ENCODE measurements around the gene VTI1A.

Gene VTI1A

DNA sequence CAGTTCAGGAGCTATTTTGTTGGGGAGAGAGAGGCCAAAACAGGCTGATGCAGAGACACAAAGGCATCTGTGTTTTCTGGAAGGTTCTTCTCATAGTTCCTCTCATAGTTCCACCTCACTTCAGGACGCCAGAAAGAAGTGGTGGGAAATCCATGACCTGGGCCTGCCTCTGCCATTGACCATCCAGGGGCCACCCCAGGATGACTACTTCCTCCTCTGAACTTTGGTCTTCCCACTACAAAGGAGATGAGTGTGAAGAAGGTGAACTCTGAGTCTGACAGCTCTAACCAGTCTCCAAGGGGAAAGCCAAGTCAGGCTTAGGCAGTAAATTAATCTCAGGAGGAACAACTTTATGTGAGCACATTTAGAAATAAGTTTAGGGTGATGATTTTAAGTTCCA lies 327.2 kb downstream of the VTI1A start:
- TF ChIP-seq, protein P1, sequence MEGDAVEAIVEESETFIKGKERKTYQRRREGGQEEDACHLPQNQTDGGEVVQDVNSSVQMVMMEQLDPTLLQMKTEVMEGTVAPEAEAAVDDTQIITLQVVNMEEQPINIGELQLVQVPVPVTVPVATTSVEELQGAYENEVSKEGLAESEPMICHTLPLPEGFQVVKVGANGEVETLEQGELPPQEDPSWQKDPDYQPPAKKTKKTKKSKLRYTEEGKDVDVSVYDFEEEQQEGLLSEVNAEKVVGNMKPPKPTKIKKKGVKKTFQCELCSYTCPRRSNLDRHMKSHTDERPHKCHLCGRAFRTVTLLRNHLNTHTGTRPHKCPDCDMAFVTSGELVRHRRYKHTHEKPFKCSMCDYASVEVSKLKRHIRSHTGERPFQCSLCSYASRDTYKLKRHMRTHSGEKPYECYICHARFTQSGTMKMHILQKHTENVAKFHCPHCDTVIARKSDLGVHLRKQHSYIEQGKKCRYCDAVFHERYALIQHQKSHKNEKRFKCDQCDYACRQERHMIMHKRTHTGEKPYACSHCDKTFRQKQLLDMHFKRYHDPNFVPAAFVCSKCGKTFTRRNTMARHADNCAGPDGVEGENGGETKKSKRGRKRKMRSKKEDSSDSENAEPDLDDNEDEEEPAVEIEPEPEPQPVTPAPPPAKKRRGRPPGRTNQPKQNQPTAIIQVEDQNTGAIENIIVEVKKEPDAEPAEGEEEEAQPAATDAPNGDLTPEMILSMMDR (IDR thresholded peaks at IDR 0.05; ENCODE audit: low read depth, low read length), result no peak
- DNase-seq (ENCODE audit: low read depth, low spot score), result no peak
- no peak overlapping the region for H3K4me3 ChIP-seq (ENCODE audit: low read depth, low read length)
- in situ Hi-C loops (cut with HindIII; ENCODE audit: low sequenced_read_pairs), result no loop called here

DNA sequence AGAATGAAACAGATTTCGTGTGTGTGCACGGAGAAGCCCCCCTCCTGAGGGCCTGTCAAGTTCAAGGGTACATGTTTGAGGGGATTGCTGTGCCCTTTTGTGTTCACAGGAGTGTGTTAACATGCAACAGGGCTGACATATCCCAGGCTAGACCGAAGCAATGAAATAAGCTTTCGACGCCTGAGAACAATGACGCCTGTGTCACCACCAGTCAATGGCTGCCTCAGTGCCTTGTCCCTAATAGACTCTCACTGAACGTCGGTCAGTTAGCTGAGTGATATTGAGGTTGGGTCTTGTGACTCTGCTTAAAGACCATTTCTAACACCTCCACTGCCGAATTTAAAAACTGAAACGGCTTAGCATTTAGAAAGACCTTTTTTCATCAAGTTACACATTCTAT lies 327.8 kb downstream of the VTI1A start:
- no peak for DNase-seq (ENCODE audit: low read depth, low spot score)
- TF ChIP-seq, protein P1 (IDR thresholded peaks at IDR 0.05; ENCODE audit: low read depth, low read length), result no peak
- no peak overlapping the region for H3K4me3 ChIP-seq (ENCODE audit: low read depth, low read length)
- in situ Hi-C loops (cut with HindIII; ENCODE audit: low sequenced_read_pairs), result no loop called here

DNA sequence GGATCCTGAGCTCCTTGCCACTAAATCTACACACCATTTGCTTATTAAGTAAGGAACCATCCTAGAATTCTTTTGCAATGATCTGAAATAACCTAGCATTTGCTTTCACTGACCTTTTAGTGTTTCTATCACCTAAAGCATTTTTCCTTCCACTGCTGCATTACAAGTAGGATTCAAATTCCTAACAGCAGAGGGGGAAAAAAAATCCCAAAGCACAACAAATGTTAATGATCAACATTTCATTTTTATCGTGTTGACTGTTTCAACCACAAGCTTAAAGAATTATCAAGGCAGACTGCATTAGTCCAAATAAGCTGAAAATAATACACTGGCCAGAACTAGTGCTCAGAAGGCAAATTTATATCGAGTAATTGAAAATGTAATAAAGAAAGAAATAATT lies 328.4 kb downstream of the VTI1A start:
- TF ChIP-seq, protein P1 (IDR thresholded peaks at IDR 0.05; ENCODE audit: low read depth, low read length), result peak; percentile 24
- H3K4me3 ChIP-seq (ENCODE audit: low read depth, low read length), result no peak overlapping the region
- in situ Hi-C loops (cut with HindIII; ENCODE audit: low sequenced_read_pairs), result no loop called here
- no peak for DNase-seq (ENCODE audit: low read depth, low spot score)

DNA sequence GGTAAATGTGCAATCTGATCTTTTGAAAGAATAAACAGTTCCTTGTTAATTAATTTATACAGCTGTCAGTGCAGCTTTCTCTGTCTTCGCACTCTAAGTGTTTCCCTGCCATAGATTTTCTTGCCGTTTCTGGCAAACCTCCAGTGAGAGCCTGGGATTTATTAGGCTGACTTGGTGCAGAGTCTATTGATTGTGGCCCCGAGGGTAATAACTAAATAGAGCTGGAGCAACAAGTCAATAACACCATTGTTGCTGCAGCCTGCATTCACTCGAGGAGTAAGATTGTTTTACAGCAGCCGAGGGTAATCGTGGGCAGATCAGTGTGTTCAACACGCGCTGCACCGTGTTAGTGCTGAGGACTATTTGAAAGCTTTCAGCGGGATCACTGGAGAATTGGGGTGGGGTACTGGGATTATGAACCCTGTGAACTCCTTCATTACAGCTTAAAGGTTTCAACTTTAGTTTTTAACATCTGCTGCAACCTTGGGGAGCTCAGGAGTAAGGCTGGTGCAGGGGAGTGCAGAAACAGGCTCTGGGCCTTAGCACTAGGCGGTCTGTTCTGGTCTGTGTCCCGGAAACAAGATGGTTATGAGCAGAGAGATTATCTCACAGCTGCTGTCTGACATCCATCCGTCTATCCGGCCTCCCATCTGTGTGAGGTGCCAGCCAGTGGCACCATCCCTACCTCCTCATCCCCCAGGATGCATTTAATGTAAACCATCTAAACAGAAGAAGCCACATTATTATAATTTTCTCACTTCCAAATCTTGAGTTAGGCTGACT lies 329.1 kb downstream of the VTI1A start:
- TF ChIP-seq, protein P1 (IDR thresholded peaks at IDR 0.05; ENCODE audit: low read depth, low read length), result no peak
- H3K4me3 ChIP-seq (ENCODE audit: low read depth, low read length), result no peak overlapping the region
- no peak for DNase-seq (ENCODE audit: low read depth, low spot score)
- in situ Hi-C loops (cut with HindIII; ENCODE audit: low sequenced_read_pairs), result no loop called here

DNA sequence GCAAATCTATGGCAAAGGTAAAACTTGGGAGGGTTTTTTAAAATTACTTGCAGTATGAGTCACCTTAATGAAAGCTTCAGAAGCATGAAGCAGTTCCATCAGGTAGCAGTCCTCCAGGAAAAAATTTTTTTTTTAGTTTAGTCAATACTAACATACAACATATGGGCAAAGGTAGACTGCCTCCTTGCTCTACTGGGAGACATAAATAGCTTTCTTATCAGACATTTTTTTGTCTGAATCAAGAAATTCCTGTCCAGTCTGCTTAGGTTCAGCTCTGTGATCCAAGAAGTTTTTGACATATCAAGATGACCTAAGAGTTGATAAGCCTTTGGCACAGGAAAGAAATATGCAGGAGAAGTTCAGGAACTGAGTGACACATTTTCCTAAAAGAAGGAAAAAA lies 331.6 kb downstream of the VTI1A start:
- H3K4me3 ChIP-seq (ENCODE audit: low read depth, low read length), result no peak overlapping the region
- TF ChIP-seq, protein P1 (IDR thresholded peaks at IDR 0.05; ENCODE audit: low read depth, low read length), result no peak
- no peak for DNase-seq (ENCODE audit: low read depth, low spot score)
- in situ Hi-C loops (cut with HindIII; ENCODE audit: low sequenced_read_pairs), result no loop called here

DNA sequence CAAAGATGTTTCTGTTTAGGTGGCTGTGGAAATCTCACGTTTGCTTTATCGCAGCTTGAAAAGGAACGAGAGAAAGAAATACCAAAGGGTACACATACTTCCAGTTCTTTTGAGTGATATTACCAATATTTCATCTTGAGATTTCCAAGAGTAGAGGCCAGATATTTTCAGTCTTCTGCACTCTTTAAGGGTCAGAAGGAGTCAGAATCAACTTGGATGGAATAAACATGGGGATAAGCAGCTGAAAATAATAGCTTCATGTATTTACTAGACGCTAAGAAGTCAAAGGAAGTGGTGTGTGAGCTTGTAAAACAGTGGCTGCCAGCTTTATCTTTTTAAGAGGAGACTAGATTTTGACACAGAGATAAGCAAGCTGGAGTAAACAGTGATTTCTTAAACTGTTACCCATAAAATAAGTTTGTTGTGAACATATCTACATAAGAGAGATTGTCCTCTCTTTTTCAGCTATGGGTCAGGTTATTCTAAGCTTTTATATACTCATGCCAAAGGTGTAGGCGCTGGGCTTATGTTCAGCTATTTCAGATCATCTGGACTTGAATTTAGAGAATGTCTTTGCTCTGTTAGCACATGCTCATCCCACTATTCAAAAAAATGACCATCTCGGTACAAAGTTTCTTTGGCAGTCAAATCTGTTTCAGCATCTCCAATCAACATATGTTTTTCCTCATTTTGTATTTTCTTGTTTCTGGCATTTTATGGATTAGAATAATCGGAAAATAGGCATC lies 332.2 kb downstream of the VTI1A start:
- no peak overlapping the region for H3K4me3 ChIP-seq (ENCODE audit: low read depth, low read length)
- in situ Hi-C loops (cut with HindIII; ENCODE audit: low sequenced_read_pairs), result no loop called here
- DNase-seq (ENCODE audit: low read depth, low spot score), result no peak
- TF ChIP-seq, protein P1 (IDR thresholded peaks at IDR 0.05; ENCODE audit: low read depth, low read length), result no peak

Measured in astrocyte of the spinal cord (primary cell).